H1 (cell line): ENCODE measurements around the gene MRGPRX2. TPM values are rescaled to one million over a fixed set of nuclear protein-coding genes. Genes with fewer than 3 reads are reported as not detected.

Experiments
- CTCF ChIA-PET: fragments of 300-600 bp; sonication (Branson Sonifier 250); formaldehyde crosslinking; loops from one replicate; lab custom pipeline; 2021; ENCODE audit not compliant: partially characterized antibody; lab: Charles Lee
- POLR2A ChIA-PET: fragments of 300-600 bp; sonication (Branson Sonifier 250); formaldehyde crosslinking; loops from one replicate; lab custom pipeline; 2021; ENCODE audit warnings: inconsistent platforms; ENCODE audit not compliant: partially characterized antibody; lab: Charles Lee
- DNase-seq, 2 experiments: peaks; one replicate each; pipeline versions ENCODE4 v3.0.0 to v3.0.0-alpha.2; 2010 to 2022; ENCODE audit warnings: low spot score in 2 of 2, low read depth in 1 of 2, mixed read lengths in 1 of 2
- FAIRE-seq: peaks from 2 replicates; lab custom pipeline; 2011; peaks lifted over from hg19 to GRCh38; lab: Jason Lieb, UNC
- H2AFZ ChIP-seq: 2 replicates; pipeline ENCODE4 v1.8.1; 2012; ENCODE audit warnings: low read length, inconsistent platforms
- H2AK5ac ChIP-seq: 2 replicates; pipeline ENCODE4 v1.6.1; 2013; ENCODE audit warnings: low read depth, low read length
- H2BK120ac ChIP-seq: replicated peaks from 2 replicates; pipeline ENCODE3; 2013; ENCODE audit warnings: low read depth, low read length, inconsistent platforms
- H2BK12ac ChIP-seq: 2 replicates; pipeline ENCODE4 v1.6.1; 2013; ENCODE audit warnings: low read depth, low read length
- H2BK15ac ChIP-seq: 2 replicates; pipeline ENCODE4 v1.6.1; 2013; ENCODE audit warnings: low read length
- H2BK20ac ChIP-seq: 2 replicates; pipeline ENCODE4 v1.6.1; 2013; ENCODE audit warnings: low read length
- H2BK5ac ChIP-seq: 2 replicates; pipeline ENCODE4 v1.6.1; 2013; ENCODE audit warnings: low read depth, low read length
- H3K14ac ChIP-seq: 2 replicates; pipeline ENCODE4 v1.6.1; 2013; ENCODE audit warnings: inconsistent platforms; ENCODE audit not compliant: insufficient read length
- H3K18ac ChIP-seq: 2 replicates; pipeline ENCODE4 v1.6.1; 2013; ENCODE audit warnings: low read length; ENCODE audit errors: extremely low read depth
- H3K23ac ChIP-seq: 2 replicates; pipeline ENCODE4 v1.6.1; 2013; ENCODE audit warnings: inconsistent platforms; ENCODE audit not compliant: insufficient read length
- H3K23me2 ChIP-seq: 2 replicates; pipeline ENCODE4 v1.6.1; 2013; ENCODE audit warnings: low read depth, low read length
- H3K27ac ChIP-seq: 2 replicates; pipeline ENCODE4 v1.6.1; 2011; ENCODE audit warnings: low read depth, low read length, inconsistent platforms
- H3K27me3 ChIP-seq, 4 experiments: replicated peaks in 1 of 4; 1 replicate in 1 of 4; 2 replicates in 3 of 4; pipeline versions ENCODE4 v1.6.1 to v1.8.1; 2011 to 2013; ENCODE audit warnings: low read length in 3 of 4, mild to moderate bottlenecking in 3 of 4, inconsistent platforms in 2 of 4, mixed read lengths in 2 of 4, moderate library complexity in 1 of 4; ENCODE audit not compliant: control insufficient read depth in 3 of 4, insufficient read depth in 3 of 4; ENCODE audit errors: extremely low read depth in 1 of 4
- H3K36me3 ChIP-seq, 4 experiments: 2 replicates each; pipeline versions ENCODE4 v1.6.1 to v1.8.1; 2011 to 2013; ENCODE audit warnings: mild to moderate bottlenecking in 4 of 4, low read length in 3 of 4, moderate library complexity in 2 of 4, control low read depth in 1 of 4, inconsistent platforms in 1 of 4; ENCODE audit not compliant: insufficient read depth in 4 of 4, control insufficient read depth in 2 of 4
- H3K4ac ChIP-seq: replicated peaks from 2 replicates; pipeline ENCODE3; 2013; ENCODE audit warnings: low read length, low read depth, mixed read lengths, inconsistent platforms; ENCODE audit not compliant: insufficient read length
- H3K4me1 ChIP-seq, 4 experiments: replicated peaks in 1 of 4; 1 replicate in 1 of 4; 2 replicates in 3 of 4; pipeline versions ENCODE4 v1.6.1 to v1.8.1; 2011 to 2013; ENCODE audit warnings: low read length in 3 of 4, inconsistent platforms in 2 of 4, mixed read lengths in 1 of 4; ENCODE audit not compliant: insufficient read depth in 4 of 4, control insufficient read depth in 3 of 4
- H3K4me2 ChIP-seq, 2 experiments: 2 replicates each; pipeline versions ENCODE4 v1.6.1 to v1.8.1; 2011 to 2013; ENCODE audit warnings: low read depth in 2 of 2, low read length in 2 of 2, control low read depth in 1 of 2, inconsistent platforms in 1 of 2, mild to moderate bottlenecking in 1 of 2; ENCODE audit not compliant: insufficient read depth in 1 of 2
- H3K4me3 ChIP-seq, 4 experiments: fragments of 200-600, 300-600 bp in 1 of 4; sonication (generic), shearing (Covaris generic), sonication (Bioruptor Twin) in 1 of 4; 2 replicates each; pipeline versions ENCODE4 v1.5.1 to v1.8.1; 2011 to 2016; ENCODE audit warnings: low read length in 4 of 4, low read depth in 3 of 4, control low read depth in 2 of 4, inconsistent platforms in 2 of 4, mild to moderate bottlenecking in 2 of 4, mixed read lengths in 1 of 4, moderate library complexity in 1 of 4; ENCODE audit not compliant: insufficient read depth in 2 of 4; ENCODE audit errors: extremely low read depth in 1 of 4
- H3K56ac ChIP-seq: replicated peaks from 2 replicates; pipeline ENCODE3; 2013; ENCODE audit warnings: low read depth, mild to moderate bottlenecking, mixed read lengths, low read length, inconsistent platforms; ENCODE audit not compliant: insufficient read length
- H3K79me1 ChIP-seq: 2 replicates; pipeline ENCODE4 v1.6.1; 2013; ENCODE audit warnings: low read depth, low read length, control low read depth
- H3K79me2 ChIP-seq, 2 experiments: 2 replicates each; pipeline versions ENCODE4 v1.6.1 to v1.8.1; 2012 to 2013; ENCODE audit warnings: low read length in 2 of 2, mild to moderate bottlenecking in 2 of 2, inconsistent platforms in 1 of 2; ENCODE audit not compliant: insufficient read depth in 2 of 2, control insufficient read depth in 1 of 2
- H3K9ac ChIP-seq, 4 experiments: replicated peaks in 1 of 4; 1 replicate in 1 of 4; 2 replicates in 3 of 4; pipeline versions ENCODE4 v1.6.1 to v1.8.1; 2011 to 2013; ENCODE audit warnings: low read depth in 3 of 4, low read length in 3 of 4, control low read depth in 2 of 4, mild to moderate bottlenecking in 2 of 4, moderate library complexity in 2 of 4, inconsistent platforms in 1 of 4; ENCODE audit errors: extremely low read depth in 1 of 4
- H3K9me3 ChIP-seq, 2 experiments: 2 replicates each; pipeline versions ENCODE4 v1.6.1 to v1.8.1; 2012 to 2013; ENCODE audit warnings: mild to moderate bottlenecking in 2 of 2, moderate library complexity in 2 of 2, control low read depth in 1 of 2, inconsistent platforms in 1 of 2, low read depth in 1 of 2, low read length in 1 of 2, mixed read lengths in 1 of 2; ENCODE audit not compliant: insufficient read depth in 2 of 2
- H4K20me1 ChIP-seq, 2 experiments: replicated peaks in 1 of 2; 2 replicates each; pipeline versions ENCODE3 to v1.8.1; 2011 to 2013; ENCODE audit warnings: inconsistent platforms in 2 of 2, low read length in 2 of 2, mild to moderate bottlenecking in 1 of 2; ENCODE audit not compliant: insufficient read depth in 2 of 2, control insufficient read depth in 1 of 2
- H4K5ac ChIP-seq: 2 replicates; pipeline ENCODE4 v1.6.1; 2013; ENCODE audit warnings: low read length, low read depth, mixed read lengths, inconsistent platforms; ENCODE audit not compliant: insufficient read length
- H4K8ac ChIP-seq: 2 replicates; pipeline ENCODE4 v1.8.0; 2013; ENCODE audit warnings: mild to moderate bottlenecking, moderate library complexity, low read length, inconsistent platforms; ENCODE audit not compliant: insufficient read depth; ENCODE audit errors: extremely low read depth
- H4K91ac ChIP-seq: replicated peaks from 2 replicates; pipeline ENCODE3; 2013; ENCODE audit warnings: low read length, mixed read lengths, inconsistent platforms; ENCODE audit not compliant: insufficient read length
- BACH1 ChIP-seq: IDR thresholded peaks from 2 replicates; pipeline ENCODE4 v1.6.1; 2012; ENCODE audit warnings: low read length, improper control_type of control experiment
- CBX8 ChIP-seq: fragments of 300-800, 300-1000 bp; sonication (generic); IDR thresholded peaks from 2 replicates; pipeline ENCODE4 v1.7.1; 2016; ENCODE audit warnings: low read depth, low read length, borderline replicate concordance
- CEBPB ChIP-seq: IDR thresholded peaks from 2 replicates; pipeline ENCODE4 v1.6.1; 2012; ENCODE audit warnings: low read depth, low read length
- GTF2F1 ChIP-seq: IDR thresholded peaks from 2 replicates; pipeline ENCODE4 v1.6.1; 2012; ENCODE audit warnings: low read depth, low read length, improper control_type of control experiment, borderline replicate concordance
- HDAC6 ChIP-seq: IDR thresholded peaks from one replicate; pipeline ENCODE4 v1.7.1; 2012; ENCODE audit warnings: low read depth, mild to moderate bottlenecking, inconsistent platforms, low read length, moderate library complexity
- MAFK ChIP-seq: IDR thresholded peaks from 2 replicates; pipeline ENCODE4 v1.6.1; 2012; ENCODE audit warnings: low read depth, mild to moderate bottlenecking, improper control_type of control experiment, low read length
- POLR2AphosphoS5 ChIP-seq: IDR thresholded peaks from 2 replicates; pipeline ENCODE4 v1.6.1; 2011; ENCODE audit warnings: low read depth, low read length
- SIX5 ChIP-seq: IDR thresholded peaks from 2 replicates; pipeline ENCODE4 v1.6.1; 2011; ENCODE audit warnings: mild to moderate bottlenecking, low read depth, low read length
- SRF ChIP-seq: IDR thresholded peaks from 2 replicates; pipeline ENCODE4 v1.6.1; 2011; ENCODE audit warnings: mild to moderate bottlenecking, low read depth, low read length, moderate library complexity
- YY1 ChIP-seq: IDR thresholded peaks from 2 replicates; pipeline ENCODE4 v1.6.1; 2011; ENCODE audit warnings: low read depth, mild to moderate bottlenecking, low read length
- ZNF274 ChIP-seq: IDR thresholded peaks from 2 replicates; pipeline ENCODE4 v1.7.0; 2012; ENCODE audit warnings: low read length, borderline replicate concordance; ENCODE audit errors: extremely low read depth
- WGBS, 2 experiments: shearing (Covaris generic) in 1 of 2; methylation state at CpG; one replicate each; pipeline versions ENCODE4 v1.1.6 to v1.1.7; 2013 to 2015; ENCODE audit warnings: low lambda C conversion rate in 2 of 2, mixed read lengths in 2 of 2, inconsistent platforms in 1 of 2, low coverage in 1 of 2, missing lambda C conversion rate in 1 of 2; ENCODE audit not compliant: insufficient replicate concordance in 2 of 2, insufficient coverage in 1 of 2, insufficient read length in 1 of 2; ENCODE audit errors: extremely low coverage in 1 of 2, missing lambda C conversion rate in 1 of 2; 5-methylcytosine and 5-hydroxymethylcytosine counted together
- polyA plus RNA-seq, 7 experiments: library from polyadenylated mRNA; depleted of rRNA in 3 of 7; stranded (reverse) in 5 of 7; unstranded in 2 of 7; fragments of >200 nt in 5 of 7; fragments of 200-250 nt in 2 of 7; gene quantifications; 1 replicate in 5 of 7; 2 replicates in 1 of 7; 4 replicates in 1 of 7; pipeline versions ENCODE4 v1.2.1 to v1.2.3, GENCODE V29; 2011 to 2013; ENCODE audit warnings: missing spikeins in 2 of 7, mixed read lengths in 2 of 7
- total RNA-seq: library from RNA; stranded (reverse); fragmentation: NEBNext Ultra II Directional; extraction: Animal tissue kit (Norgen Biotek cat#: 25700); gene quantifications from 2 replicates; pipeline ENCODE4 v1.2.1, GENCODE V29; 2021

The MRGPRX2 gene
- total and polyA plus RNA-seq, 2 of the 8 experiments (the other 6 are each of a cell fraction or from before 2014, with no cell fraction given): not detected

DNA sequence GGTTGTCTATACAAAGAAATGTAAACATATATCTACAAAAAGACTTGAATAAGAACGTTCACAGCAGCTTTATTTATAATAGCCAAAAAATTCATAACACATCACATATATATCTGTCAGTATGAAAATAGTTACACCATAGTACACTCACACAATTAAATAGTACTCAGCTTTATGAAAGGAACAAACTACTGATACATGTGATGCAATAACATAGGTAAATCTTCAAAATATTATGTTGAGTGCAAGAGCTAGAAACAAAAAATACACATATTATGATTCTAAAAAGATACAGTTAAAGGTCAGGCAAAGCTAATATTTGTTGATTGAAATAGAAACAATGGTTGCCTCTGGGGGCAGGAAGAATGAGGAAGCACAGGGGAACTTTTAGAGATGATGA is 6.6 kb downstream of the MRGPRX2 start:
- no peak overlapping the region for H2AFZ ChIP-seq
- DNase-seq (no peak), FAIRE-seq (no peak)
- no peaks in the 10 kb centered on the region for H3K23me2 ChIP-seq
- H3K4ac ChIP-seq: no peak overlapping the region
- H4K20me1 ChIP-seq: no peaks in the 10 kb centered on the region
- H2AK5ac ChIP-seq: no peak overlapping the region
- no peak overlapping the region for H2BK15ac ChIP-seq
- no peak overlapping the region for H3K18ac ChIP-seq
- POLR2A ChIA-PET: no interaction called here
- H3K23ac ChIP-seq: no peak overlapping the region
- no peak overlapping the region for H3K4me2 ChIP-seq
- 84% methylated on average over 1 of the region's 1 CpG; no CpG with 5 or more reads in 1 of the 2 experiments for WGBS, 2 experiments
- H3K14ac ChIP-seq: no peak overlapping the region
- H2BK120ac ChIP-seq: no peak overlapping the region
- H3K9me3 ChIP-seq: no peaks in the 10 kb centered on the region
- no peaks in the 10 kb centered on the region for H3K27me3 ChIP-seq
- no peak overlapping the region for H4K91ac ChIP-seq
- H3K56ac ChIP-seq: no peak overlapping the region
- H2BK12ac ChIP-seq: no peak overlapping the region
- no peak overlapping the region for H4K8ac ChIP-seq
- no peak overlapping the region for H3K4me3 ChIP-seq
- no peaks in the 10 kb centered on the region for H3K4me1 ChIP-seq
- H2BK20ac ChIP-seq: no peak overlapping the region
- no peak overlapping the region for H2BK5ac ChIP-seq
- H3K36me3 ChIP-seq: no peaks in the 10 kb centered on the region
- no peaks in the 10 kb centered on the region for H3K79me1 ChIP-seq
- CTCF ChIA-PET: interaction anchor here (0.5 to 3.2 kb wide), 4 partner anchors 17 to 1130 kb away, joined by 3 to 15 read pairs (median 3); no protein-coding TSS in a partner anchor
- no peak overlapping the region for H3K9ac ChIP-seq
- no peak overlapping the region for H3K27ac ChIP-seq
- H3K79me2 ChIP-seq: no peaks in the 10 kb centered on the region
- no peak overlapping the region for H4K5ac ChIP-seq
- TF ChIP-seq GTF2F1 (no peak), ZNF274 (no peak), SIX5 (no peak), CEBPB (no peak), POLR2AphosphoS5 (no peak), BACH1 (no peak), CBX8 (no peak), MAFK (no peak), SRF (no peak), HDAC6 (no peak), YY1 (no peak)
